GM06990 (cell line): Measurements from ENCODE around the gene PDE6B.

Source experiments
- DNase-seq: peaks from one replicate; pipeline ENCODE4 v3.0.0-alpha.2; 2011; ENCODE audit not compliant: insufficient read length; ENCODE audit errors: extremely low read depth
- H3K27me3 ChIP-seq: replicated peaks from 2 replicates; pipeline ENCODE4 v1.6.0; 2011; ENCODE audit warnings: low read length; ENCODE audit not compliant: control insufficient read depth, insufficient read depth
- H3K36me3 ChIP-seq: 2 replicates; pipeline ENCODE4 v1.5.1; 2011; ENCODE audit warnings: low read length; ENCODE audit not compliant: control insufficient read depth, insufficient read depth
- H3K4me3 ChIP-seq: replicated peaks from 2 replicates; pipeline ENCODE4 v1.5.1; 2011; ENCODE audit warnings: low read depth, mild to moderate bottlenecking, control low read depth, low read length
- TF ChIP-seq, protein P1 (sequence below): IDR thresholded peaks from 2 replicates; pipeline ENCODE4 v1.5.1; 2011; ENCODE audit warnings: low read length, control low read depth, mild to moderate bottlenecking, inconsistent platforms; ENCODE audit not compliant: insufficient read depth, poor library complexity, severe bottlenecking

The PDE6B gene

DNA sequence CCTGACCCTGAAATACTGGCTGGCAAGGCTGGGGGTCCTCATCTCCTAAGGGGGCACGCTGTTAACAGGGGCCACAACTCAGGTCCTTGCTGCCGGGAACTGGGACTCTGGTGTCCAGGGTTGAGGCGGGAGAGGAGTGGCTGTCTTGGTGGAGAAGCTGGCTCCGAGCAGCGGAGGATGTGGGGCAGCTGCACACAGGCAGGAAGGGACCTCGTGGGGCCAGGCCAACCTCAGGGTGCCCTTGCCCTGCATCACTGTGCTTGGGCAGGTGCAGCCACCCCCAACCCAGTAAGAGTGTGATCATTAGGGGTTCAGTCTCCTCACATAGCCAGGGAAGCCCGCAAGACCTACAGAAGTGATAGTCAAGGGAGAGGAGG is 12.6 kb upstream of the PDE6B start:
- TF ChIP-seq, protein P1, sequence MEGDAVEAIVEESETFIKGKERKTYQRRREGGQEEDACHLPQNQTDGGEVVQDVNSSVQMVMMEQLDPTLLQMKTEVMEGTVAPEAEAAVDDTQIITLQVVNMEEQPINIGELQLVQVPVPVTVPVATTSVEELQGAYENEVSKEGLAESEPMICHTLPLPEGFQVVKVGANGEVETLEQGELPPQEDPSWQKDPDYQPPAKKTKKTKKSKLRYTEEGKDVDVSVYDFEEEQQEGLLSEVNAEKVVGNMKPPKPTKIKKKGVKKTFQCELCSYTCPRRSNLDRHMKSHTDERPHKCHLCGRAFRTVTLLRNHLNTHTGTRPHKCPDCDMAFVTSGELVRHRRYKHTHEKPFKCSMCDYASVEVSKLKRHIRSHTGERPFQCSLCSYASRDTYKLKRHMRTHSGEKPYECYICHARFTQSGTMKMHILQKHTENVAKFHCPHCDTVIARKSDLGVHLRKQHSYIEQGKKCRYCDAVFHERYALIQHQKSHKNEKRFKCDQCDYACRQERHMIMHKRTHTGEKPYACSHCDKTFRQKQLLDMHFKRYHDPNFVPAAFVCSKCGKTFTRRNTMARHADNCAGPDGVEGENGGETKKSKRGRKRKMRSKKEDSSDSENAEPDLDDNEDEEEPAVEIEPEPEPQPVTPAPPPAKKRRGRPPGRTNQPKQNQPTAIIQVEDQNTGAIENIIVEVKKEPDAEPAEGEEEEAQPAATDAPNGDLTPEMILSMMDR: no peak
- DNase-seq: no peak
- no peaks in the 10 kb centered on the region for H3K36me3 ChIP-seq
- H3K4me3 ChIP-seq: no peak overlapping the region
- H3K27me3 ChIP-seq: no peaks in the 10 kb centered on the region

DNA sequence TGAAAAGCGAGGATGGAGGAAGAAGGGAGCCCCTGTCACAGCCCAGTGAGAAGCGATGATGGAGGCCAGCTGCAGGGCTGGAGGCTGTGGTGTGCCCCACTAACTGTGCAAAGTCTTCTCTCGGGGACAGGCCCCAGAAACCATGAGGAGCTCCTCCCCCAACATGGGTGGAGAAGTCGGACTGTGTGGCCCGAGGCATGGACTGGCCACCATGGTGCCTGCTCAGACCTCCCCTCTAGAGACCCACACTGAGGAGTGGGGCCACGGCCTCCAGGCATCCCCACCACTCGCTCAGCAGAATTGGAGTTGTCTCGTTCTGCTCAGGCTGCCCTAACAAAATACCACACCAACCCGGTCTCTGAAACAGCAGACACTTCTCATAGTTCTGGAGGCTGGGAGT is 12.2 kb upstream of the PDE6B start:
- Histone ChIP-seq H3K36me3 (no peaks in the 10 kb centered on the region), H3K27me3 (no peaks in the 10 kb centered on the region), H3K4me3 (no peak overlapping the region)
- DNase-seq: no peak
- TF ChIP-seq, protein P1: no peak

DNA sequence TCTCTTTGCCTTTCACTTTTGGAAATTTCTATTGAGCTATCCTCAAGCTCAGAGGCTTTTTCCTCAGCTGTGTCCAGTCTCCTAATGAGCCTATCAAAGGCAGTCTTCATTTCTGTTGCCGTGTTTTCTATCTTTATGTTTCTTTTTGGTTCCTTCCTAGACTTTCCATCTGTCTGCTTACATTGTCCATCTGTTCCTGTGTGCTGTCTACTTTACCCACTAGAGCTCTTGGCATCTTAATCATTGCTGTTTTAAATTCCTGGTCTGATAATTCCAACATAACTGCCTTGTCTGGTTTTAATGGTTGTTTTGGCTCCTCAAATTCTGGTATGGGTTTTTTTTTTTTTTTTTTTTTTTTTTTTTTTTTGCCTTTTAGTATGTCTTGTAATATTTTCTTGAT is 9.3 kb upstream of the PDE6B start:
- no peaks in the 10 kb centered on the region for H3K36me3 ChIP-seq
- TF ChIP-seq, protein P1: no peak

DNA sequence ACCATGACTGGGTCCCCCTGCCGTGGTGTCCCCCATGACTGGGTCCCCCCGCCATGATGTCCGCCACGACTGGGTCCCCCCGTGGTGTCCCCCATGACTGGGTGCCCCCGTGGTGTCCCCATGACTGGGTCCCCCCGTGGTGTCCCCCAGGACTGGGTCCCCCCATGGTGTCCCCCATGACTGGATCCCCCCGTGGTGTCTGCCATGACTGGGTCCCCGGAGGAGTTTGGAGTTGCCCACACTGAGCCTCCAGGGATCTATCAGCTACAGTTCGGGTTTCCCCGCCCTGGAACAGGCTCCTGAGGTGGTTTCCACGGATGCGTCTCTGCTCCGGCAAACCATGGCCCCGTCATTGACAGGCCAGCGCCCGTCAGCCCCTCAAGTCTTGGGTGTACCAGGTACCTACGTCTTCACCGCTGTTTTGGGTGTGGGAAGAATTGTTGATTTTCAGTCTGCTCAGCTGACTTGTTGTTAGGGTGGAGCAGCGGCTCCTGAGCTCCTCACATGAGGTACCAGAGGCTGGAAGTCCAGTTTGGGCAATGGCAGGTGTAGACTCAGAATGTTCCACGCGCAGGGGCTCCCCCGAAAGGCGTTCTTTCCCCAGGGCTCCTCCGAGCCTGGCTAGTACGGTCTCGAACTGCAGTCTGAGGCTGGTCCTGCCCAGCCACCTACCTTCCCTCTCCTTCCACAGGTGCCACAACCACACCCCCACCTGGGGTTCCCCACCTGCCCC is 8.3 kb upstream of the PDE6B start:
- no peak overlapping the region for H3K4me3 ChIP-seq
- H3K27me3 ChIP-seq: no peaks in the 10 kb centered on the region
- TF ChIP-seq, protein P1: no peak
- no peaks in the 10 kb centered on the region for H3K36me3 ChIP-seq
- DNase-seq: no peak

More for the DNA sequence above, 9.3 kb upstream of the PDE6B start:
- no peaks in the 10 kb centered on the region for H3K27me3 ChIP-seq
- no peak overlapping the region for H3K4me3 ChIP-seq
- DNase-seq: no peak

DNA sequence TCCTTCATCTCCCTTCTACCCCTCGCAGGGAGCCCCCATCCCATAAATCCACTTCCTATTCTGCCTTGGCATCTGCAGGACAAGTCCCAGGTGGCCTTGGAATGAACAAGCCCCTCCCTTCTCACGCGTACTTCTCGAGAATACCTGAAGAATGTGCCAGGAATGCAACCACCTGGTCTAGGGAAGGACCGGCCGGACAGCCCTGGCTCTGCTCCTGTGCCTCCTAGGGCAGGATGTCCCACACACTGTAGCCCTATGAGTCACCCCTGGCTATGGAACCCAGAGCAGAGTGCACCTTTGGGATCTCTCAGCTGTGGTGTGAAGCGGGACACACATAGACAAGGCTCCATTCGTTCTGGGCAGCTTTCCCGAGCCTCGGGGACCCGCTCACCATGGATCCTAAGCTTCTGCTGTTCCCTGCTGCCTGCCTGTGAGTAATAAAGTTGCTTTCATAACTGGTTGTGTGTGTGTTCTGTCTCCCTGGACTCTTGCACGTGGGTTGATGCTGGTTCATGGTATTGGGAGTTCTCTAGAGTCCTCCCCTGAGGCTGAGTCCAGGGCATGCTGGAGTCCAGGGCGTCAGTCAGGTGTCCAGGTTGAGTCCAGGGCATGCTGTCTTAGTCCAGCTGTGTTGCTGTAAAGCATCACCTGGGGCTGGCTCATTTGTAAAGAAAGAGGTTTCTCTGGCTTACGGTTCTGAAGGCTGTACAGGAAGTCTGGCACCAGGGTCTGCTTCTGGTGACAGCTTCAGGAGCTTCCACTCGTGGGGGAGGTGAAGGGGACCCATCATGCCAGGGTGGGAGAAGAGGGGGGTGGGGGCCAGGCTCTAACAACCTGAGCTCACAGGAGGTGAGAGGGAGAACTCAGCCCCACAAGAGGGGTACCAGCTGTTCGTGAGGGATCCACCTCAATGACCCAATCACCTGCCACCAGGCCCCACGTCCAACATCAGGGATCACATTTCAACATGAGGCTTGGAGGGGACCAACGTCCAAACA is 7.4 kb upstream of the PDE6B start:
- no peaks in the 10 kb centered on the region for H3K27me3 ChIP-seq

More for the DNA sequence above, 7.4 kb upstream of the PDE6B start:
- no peak for DNase-seq
- Histone ChIP-seq H3K4me3 (no peak overlapping the region), H3K36me3 (no peaks in the 10 kb centered on the region)
- TF ChIP-seq, protein P1: no peak
